ENCODE results near the gene CACNG4. TPM values are rescaled to one million over a fixed set of nuclear protein-coding genes. Genes with fewer than 3 reads are reported as not detected.

The CACNG4 gene
- not detected for total RNA-seq

GRCh38 chr17:66963909-66964771, at the start of gene CACNG4:
Gene CACNG4, plus strand, starts transcription at chr17:66964707. Its CDS starts 205 bp downstream, at chr17:66964912.

GRCh38 chr17:67044016-67044772, 79.7 kb downstream of the CACNG4 start, which contains the start of gene CACNG1:
Gene CACNG1, plus strand, starts transcription at chr17:67044554. Its CDS starts 107 bp downstream, at chr17:67044661.

Other genes with a start within 250 kb of the CACNG4 start
- not detected for gene CACNG5, start 129.6 kb upstream of the CACNG4 start, total RNA-seq
- gene CACNG1, start 79.8 kb downstream of the CACNG4 start, total RNA-seq, result not detected